GM18502 (cell line): ENCODE results near the gene RAB40B.

Source experiments
- ATAC-seq: cut with Tn5 transposase; IDR thresholded peaks from one replicate; pipeline ENCODE4 v1.9.1; 2021; ENCODE audit warnings: mild to moderate bottlenecking; ENCODE audit not compliant: unreplicated experiment, poor library complexity

The RAB40B gene

GRCh38 chr17:82694647-82695046, 3.9 kb downstream of the RAB40B start:
- ATAC-seq = no peak

- ATAC-seq = no peak
These were observed 5.2 kb downstream of the RAB40B start for GRCh38 chr17:82693168-82693867.

- no peak for ATAC-seq
These were observed 6.2 kb downstream of the RAB40B start for GRCh38 chr17:82692268-82692667.

- no peak for ATAC-seq
These were observed 6.8 kb downstream of the RAB40B start for GRCh38 chr17:82691714-82692113.

GRCh38 chr17:82690786-82691489, 7.6 kb downstream of the RAB40B start:
- ATAC-seq = no peak

GRCh38 chr17:82689077-82689476, 9.4 kb downstream of the RAB40B start:
- ATAC-seq = no peak

GRCh38 chr17:82687871-82688270, 10.6 kb downstream of the RAB40B start:
- ATAC-seq = no peak

GRCh38 chr17:82687375-82687861, 11.1 kb downstream of the RAB40B start:
- no peak for ATAC-seq

GRCh38 chr17:82686366-82687324, 11.9 kb downstream of the RAB40B start:
- ATAC-seq = no peak

- no peak for ATAC-seq
These were observed 13.2 kb downstream of the RAB40B start for GRCh38 chr17:82685291-82685690.

- ATAC-seq = no peak
These were observed 14.2 kb downstream of the RAB40B start for GRCh38 chr17:82684228-82684841.

GRCh38 chr17:82683534-82683933, 15.0 kb downstream of the RAB40B start:
- no peak for ATAC-seq

GRCh38 chr17:82681547-82681946, 17.0 kb downstream of the RAB40B start:
- ATAC-seq = no peak

- no peak for ATAC-seq
These were observed 18.7 kb downstream of the RAB40B start for GRCh38 chr17:82679586-82680465.

GRCh38 chr17:82678265-82678891, 20.1 kb downstream of the RAB40B start:
- ATAC-seq = no peak

GRCh38 chr17:82677353-82677925, 21.1 kb downstream of the RAB40B start:
- ATAC-seq = no peak

GRCh38 chr17:82675476-82676245, 22.8 kb downstream of the RAB40B start:
- no peak for ATAC-seq
